AG04449 (cell line): ENCODE results near the gene RASL10B.

ENCODE experiments used
- CTCF ChIA-PET: fragments of 350-600 bp; formaldehyde crosslinking; extraction: SDS; loops from one replicate; lab custom pipeline; 2021; ENCODE audit warnings: antibody characterized with exemption; lab: Yijun Ruan, JAX
- POLR2A ChIA-PET: fragments of 400-600, 350-600 bp; formaldehyde crosslinking; extraction: SDS; loops from one replicate; lab custom pipeline; 2020; ENCODE audit warnings: antibody characterized with exemption, inconsistent platforms; lab: Yijun Ruan, JAX
- DNase-seq: peaks from one replicate; pipeline ENCODE4 v3.0.0-alpha.2; 2010; ENCODE audit warnings: low read depth, low spot score
- H3K4me3 ChIP-seq: 2 replicates; pipeline ENCODE4 v1.5.1; 2011; ENCODE audit warnings: low read depth, mild to moderate bottlenecking, control low read depth, low read length
- TF ChIP-seq, protein P1 (sequence below): IDR thresholded peaks from one replicate; pipeline ENCODE4 v1.5.1; 2011; ENCODE audit warnings: mild to moderate bottlenecking, moderate library complexity, low read length, control low read depth, inconsistent platforms; ENCODE audit not compliant: insufficient read depth; ENCODE audit errors: missing control alignments

Gene RASL10B

GRCh38 chr17:35780950-35781349 lies 49.5 kb downstream of the RASL10B start:
- no peak overlapping the region for H3K4me3 ChIP-seq
- CTCF ChIA-PET: interaction anchor here (1.1 to 28.6 kb wide), 6 partner anchors 9 to 33 kb away, joined by 3 to 819 read pairs (median 4); partner anchors contain the start of gene TAF15
- POLR2A ChIA-PET: interaction anchor here (0.7 kb wide), 1 partner anchor 19 kb away, joined by 3 read pairs; no protein-coding TSS in a partner anchor
- TF ChIP-seq, protein P1, sequence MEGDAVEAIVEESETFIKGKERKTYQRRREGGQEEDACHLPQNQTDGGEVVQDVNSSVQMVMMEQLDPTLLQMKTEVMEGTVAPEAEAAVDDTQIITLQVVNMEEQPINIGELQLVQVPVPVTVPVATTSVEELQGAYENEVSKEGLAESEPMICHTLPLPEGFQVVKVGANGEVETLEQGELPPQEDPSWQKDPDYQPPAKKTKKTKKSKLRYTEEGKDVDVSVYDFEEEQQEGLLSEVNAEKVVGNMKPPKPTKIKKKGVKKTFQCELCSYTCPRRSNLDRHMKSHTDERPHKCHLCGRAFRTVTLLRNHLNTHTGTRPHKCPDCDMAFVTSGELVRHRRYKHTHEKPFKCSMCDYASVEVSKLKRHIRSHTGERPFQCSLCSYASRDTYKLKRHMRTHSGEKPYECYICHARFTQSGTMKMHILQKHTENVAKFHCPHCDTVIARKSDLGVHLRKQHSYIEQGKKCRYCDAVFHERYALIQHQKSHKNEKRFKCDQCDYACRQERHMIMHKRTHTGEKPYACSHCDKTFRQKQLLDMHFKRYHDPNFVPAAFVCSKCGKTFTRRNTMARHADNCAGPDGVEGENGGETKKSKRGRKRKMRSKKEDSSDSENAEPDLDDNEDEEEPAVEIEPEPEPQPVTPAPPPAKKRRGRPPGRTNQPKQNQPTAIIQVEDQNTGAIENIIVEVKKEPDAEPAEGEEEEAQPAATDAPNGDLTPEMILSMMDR: no peak
- no peak for DNase-seq

DNA sequence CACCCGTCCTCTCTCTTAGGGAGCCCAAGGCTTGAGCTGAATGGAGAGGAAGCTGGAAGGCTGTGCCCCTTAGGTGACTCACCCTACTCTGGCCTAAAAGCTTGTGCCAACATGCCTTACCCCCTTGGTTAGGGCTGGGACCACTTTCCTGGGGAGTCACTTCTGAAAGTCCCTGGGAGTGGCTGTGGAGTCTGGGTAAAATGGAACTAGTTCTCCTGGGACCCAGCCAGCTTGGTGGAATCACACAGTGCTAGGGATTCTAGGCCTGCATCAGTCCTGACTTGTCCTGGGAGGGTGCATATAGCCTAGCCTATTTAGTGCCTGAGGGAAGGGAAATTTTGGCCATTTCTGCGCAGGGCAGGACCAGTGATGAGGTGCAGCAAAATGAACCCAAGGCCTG lies 53.5 kb downstream of the RASL10B start:
- DNase-seq: no peak
- CTCF ChIA-PET: interaction anchor here (1.3 to 19.3 kb wide), 8 partner anchors 9 to 37 kb away, joined by 3 to 321 read pairs (median 6); partner anchors contain the start of gene TAF15
- H3K4me3 ChIP-seq: no peak overlapping the region
- POLR2A ChIA-PET: no interaction called here
- TF ChIP-seq, protein P1: no peak

DNA sequence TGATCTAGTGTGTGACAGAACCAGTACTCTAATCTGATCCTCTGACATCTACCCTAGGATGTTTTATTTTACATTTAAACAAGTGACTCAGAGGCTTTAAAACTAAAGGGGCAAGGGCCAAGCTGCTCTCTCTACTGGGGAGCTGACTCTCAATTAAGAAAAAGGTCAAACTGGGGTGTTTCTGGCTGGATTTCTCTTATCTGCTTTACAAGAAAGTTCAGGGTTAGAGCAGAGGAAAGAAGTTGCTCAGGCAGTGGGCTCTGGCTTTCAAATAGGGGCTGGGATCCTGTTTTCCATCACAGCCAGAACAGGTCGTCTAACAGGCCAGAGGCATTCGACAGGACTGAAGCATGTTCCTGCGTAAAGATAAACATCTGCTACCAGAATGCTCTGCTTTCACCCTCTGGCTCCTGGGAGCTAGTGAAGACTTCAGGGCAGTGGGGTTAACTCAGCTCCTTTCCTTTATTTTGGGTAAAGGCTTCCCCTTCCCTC lies 55.5 kb downstream of the RASL10B start:
- POLR2A ChIA-PET: no interaction called here
- CTCF ChIA-PET: interaction anchor here (0.8 to 19.3 kb wide), 6 partner anchors 9 to 21 kb away, joined by 3 to 321 read pairs (median 4); partner anchors contain the start of gene MMP28
- no peak for DNase-seq
- TF ChIP-seq, protein P1: no peak
- H3K4me3 ChIP-seq: no peak overlapping the region

GRCh38 chr17:35788477-35789368 lies 57.3 kb downstream of the RASL10B start:
- DNase-seq: no peak
- TF ChIP-seq, protein P1: no peak
- ChIA-PET CTCF (interaction anchor here (0.8 to 19.3 kb wide), 12 partner anchors 7 to 175 kb away, joined by 3 to 321 read pairs (median 5); partner anchors contain the start of genes MMP28 and TAF15), POLR2A (interaction anchor here (0.5 to 1.1 kb wide), 2 partner anchors 20 to 37 kb away, joined by 3 to 6 read pairs; partner anchors contain the start of gene TAF15)
- H3K4me3 ChIP-seq: peak overlapping the region; percentile 4; the same call in 1 of the 2 replicates

DNA sequence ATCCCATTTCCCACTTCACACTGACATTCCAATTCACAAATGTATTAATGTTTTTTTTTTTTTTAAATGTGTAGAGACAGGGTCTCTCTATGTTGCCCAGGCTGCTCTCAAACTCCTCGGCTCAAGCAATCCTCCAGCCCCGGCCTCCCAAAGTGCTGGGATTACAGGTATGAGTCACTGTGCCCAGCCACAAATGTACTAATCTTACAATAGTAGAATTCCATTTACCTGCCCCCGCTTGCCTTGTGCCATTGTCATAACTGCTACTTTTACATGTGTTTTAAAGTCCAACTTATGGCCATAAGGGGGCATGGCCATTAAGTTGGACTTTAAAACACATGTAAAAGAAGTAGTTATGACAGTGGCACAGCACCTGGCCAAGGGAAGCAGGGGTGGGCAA lies 59.4 kb downstream of the RASL10B start:
- ChIA-PET CTCF (interaction anchor here (10.3 kb wide), 1 partner anchor 25 kb away, joined by 230 read pairs; no protein-coding TSS in a partner anchor), POLR2A (no interaction called here)
- no peak overlapping the region for H3K4me3 ChIP-seq
- DNase-seq: no peak
- TF ChIP-seq, protein P1: no peak
